PFSK-1 (cell line): Measurements from ENCODE around the gene S100A16.

ENCODE experiments used
- POLR2AphosphoS5 ChIP-seq: IDR thresholded peaks from 2 replicates; pipeline ENCODE4 v1.6.1; 2012; ENCODE audit warnings: low read depth, mild to moderate bottlenecking, control low read depth, low read length, moderate library complexity
- SIN3A ChIP-seq: IDR thresholded peaks from 2 replicates; pipeline ENCODE4 v1.6.1; 2012; ENCODE audit warnings: mild to moderate bottlenecking, low read length, moderate library complexity, borderline replicate concordance; ENCODE audit not compliant: insufficient read depth
- TAF1 ChIP-seq: IDR thresholded peaks from 2 replicates; pipeline ENCODE4 v1.6.1; 2012; ENCODE audit warnings: low read length, control low read depth, borderline replicate concordance; ENCODE audit not compliant: insufficient read depth

- TF ChIP-seq POLR2AphosphoS5 (peak; percentile 96), TAF1 (peak; percentile 90), SIN3A (peak; percentile 91; the same call in 1 of the 2 replicates)
Measured at GRCh38 chr1:153633754-153634665, 21.1 kb upstream of the S100A16 start, which contains the start of gene CHTOP.
